GDM1 (cell line): ENCODE measurements around the gene DENND1A.

Source experiments
- DNase-seq: peaks from one replicate; lab custom pipeline; 2025; lab: John Stamatoyannopoulos, UW

The DENND1A gene

GRCh38 chr9:123354806-123355508 is 575.0 kb downstream of the DENND1A start:
- no peak for DNase-seq

DNA sequence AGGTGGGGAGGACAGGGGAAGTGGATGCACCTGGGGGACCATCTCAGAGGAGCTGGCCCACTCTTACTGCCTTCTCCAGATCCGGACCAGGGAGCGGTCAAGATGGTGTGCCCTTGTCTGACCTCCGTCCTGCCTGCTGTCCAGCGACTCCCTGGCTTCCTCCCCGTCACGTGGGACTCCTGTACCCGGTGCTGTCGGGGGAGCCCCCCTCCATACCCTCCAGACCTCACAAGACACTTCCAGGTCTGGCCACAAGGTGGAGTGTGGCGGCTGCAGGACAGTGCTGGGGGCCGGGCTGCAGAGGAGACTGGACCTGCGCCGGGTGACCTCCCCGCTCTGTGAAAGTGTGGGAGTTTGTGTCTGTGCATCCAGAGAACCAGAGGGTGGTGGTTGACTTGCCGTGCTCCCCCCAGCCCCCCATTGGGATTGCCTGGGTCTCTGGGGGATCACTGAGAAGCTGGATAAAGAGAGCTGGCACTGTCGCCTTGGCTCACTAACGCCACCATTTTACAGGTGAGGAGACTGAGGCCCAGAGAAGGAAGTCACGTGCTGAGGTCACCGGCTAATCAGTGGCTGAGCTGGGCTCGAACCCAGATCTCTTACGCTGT is 575.8 kb downstream of the DENND1A start:
- DNase-seq = peak; percentile 49

DNA sequence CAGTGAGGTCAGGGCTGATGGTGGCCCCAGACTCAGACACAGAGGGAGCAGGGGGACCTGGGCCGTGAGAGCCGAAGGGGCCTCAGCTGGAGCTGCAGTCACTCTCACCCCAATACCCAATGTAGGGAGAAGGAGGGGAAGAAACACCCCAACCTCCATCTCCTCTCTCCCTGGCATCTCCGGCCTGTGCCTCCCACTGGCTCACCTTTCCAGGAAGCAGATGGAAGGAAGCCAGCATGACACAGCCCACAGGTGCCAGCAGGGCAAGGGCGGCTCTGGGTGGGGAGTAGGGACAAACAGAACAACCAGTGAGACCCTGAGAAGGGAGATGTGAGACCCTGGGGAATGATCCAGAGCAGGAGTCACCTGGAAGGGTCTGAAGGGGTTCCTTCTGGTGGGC is 576.9 kb downstream of the DENND1A start:
- no peak for DNase-seq

DNA sequence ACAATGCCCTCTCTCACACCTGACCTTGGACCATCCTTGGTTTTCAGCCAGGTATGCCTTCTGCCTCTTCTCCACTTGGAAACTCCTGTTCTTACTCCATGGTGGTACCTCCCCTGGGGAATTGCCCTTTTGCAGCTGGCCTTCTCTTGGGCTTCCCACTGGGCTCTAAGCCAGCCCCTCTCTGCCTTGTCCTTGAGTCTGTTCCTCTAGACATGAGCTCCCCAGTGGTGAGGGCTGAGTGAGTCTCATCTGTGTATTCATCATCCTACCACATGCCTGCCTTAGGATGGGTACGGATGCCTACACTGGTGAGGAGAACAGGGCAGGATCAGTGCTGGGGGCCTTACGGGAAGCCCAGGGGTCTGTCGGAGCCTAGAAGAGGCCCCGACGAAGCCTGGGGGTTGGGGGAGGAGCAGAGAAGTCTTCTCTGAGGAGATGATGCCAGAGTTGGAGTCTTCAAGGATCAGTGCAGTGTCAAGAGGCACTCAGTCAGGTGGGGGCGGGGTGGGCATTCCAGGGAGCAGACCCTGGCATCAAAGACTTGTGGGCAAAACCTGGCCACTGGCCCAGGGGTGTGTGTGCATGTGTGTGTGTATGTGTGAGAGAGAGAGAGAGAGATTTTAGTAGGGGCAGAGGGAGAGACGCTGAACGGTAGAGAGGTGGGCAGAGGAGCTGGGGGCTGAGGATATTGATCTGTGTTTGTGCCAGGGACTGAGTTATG is 579.2 kb downstream of the DENND1A start:
- no peak for DNase-seq

GRCh38 chr9:123349691-123350480 is 580.0 kb downstream of the DENND1A start:
- peak; percentile 54 for DNase-seq

DNA sequence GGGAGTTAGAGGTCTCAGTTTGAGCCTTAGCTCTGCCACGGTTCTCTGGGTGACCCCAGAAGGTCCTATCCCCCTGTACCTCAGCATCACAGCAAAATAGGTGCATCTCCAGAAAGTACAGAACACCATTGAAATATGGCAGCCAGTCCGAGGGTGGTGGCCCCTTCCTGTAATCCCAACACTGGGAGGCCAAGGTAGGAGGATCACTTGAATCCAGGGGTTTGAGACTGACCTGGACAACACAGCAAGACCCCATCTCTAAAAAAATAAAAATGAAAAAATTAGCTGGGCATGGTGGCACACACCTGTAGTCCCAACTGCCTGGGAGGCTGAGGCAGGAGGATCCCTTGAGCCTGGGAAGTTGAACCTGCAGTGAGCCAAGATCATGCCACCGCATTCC is 580.9 kb downstream of the DENND1A start:
- no peak for DNase-seq

- DNase-seq = no peak
Measured at GRCh38 chr9:123348317-123348992, 581.5 kb downstream of the DENND1A start.

DNA sequence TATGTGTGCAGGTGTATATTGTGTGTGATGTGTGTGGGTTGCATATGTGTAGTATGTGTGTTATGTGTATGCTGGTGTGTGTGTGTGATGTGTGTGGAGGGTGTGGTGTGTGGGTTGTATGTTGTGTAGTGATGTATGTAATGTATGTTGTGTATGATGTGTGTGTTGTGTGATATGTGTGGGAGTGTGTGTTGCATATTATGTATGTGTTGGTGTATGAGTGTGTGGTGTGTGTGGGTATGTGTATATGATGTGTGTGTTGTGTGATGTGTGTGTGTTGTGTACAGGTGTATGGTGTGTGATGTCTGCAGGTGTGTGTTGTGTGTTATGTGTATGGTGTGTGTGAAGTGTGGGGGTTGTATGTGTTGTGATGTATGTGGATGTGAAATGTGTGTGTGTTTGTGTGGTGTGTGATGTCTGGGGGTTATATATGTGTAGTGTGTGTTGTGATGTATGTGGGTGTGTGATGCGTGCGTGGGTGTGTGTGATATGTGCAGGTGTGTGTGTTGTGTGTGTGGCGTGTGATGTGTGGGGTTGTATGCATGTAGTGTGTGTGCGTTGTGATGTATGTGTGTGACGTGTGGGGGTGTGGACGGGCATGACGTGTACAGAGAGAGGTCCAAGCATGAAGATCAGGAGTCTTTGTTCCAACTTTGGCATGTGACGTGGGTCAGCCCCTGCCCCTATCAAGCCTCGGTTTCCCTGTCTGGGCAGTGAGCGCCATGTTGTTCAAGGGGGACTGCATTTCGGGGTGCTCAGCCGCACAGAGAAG is 582.5 kb downstream of the DENND1A start:
- no peak for DNase-seq

GRCh38 chr9:123346826-123347225 is 583.1 kb downstream of the DENND1A start:
- DNase-seq = no peak

DNA sequence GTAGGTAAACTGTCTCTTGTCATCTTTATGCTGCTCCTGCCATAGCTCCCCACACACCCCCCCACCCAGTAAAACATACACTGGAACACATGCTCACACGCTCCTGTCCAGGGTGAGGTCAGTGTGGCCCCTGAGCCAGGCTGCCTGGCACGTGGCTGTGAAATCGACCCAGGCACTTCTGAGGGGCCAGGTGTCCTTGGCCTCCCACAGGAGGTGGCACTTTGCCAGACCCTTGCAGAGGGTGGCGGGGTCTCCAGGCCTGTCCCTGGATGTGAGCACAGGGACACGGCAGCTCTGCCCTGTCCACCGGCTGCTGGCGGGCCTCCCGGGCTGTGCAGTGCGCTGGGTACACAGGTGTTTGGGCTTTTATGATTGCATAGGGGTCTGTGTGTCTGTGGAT is 583.9 kb downstream of the DENND1A start:
- no peak for DNase-seq

DNA sequence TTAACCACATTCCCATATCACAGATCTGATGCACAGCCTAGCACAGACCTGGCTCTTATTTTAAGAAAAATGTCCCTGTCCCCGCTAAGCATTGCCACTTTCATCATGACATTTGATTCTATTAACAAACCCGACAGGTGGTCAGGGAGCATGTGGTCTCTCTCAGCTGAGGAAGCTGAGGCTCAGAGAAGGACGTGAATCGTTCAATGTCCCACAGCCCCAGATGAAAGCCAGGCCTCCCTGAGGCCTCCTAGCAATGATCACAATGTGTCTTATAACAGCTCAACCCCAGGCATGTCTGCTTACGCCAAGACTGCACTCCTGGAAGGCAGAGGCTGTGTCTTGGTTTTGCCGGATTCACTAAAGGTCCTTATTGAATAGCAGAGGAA is 584.4 kb downstream of the DENND1A start:
- DNase-seq = no peak

DNA sequence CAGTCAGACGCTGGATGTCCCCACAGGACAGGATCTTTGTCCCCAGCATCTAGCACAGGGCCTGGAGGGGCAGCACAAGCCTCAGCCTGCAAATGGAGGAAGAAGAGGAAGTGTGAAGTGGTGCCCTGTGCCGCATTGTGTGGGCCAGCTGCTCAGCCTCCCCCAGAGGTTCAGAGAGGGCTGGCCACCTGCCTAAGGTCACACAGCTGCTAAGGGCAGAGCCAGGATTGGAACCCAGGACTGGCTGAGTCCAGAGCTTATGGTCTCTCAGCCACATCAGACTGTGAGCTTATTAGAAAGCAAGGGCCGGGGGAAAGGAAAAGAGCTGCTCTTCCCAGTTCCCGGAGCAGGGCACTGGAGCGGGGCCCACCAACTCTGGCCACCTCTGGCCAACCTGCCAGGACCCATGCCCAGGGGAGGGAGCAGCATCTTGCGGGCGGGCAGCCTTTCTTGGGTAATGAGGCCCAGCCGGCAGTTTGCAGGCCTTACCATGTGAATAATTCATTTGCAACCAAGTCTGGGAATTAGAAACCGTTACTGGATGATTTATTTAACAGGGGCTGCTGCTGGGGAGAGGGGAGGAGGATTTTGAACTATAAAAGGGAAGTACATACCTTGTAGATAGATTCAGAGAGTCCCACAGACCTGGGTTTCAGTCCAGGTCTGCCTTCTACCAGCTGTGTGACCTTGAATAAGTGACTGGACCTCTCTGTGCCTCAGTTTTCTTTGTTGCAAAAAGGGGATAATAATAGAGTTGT is 585.6 kb downstream of the DENND1A start:
- no peak for DNase-seq

- DNase-seq = peak; percentile 9
Measured at GRCh38 chr9:123343443-123344191, 586.3 kb downstream of the DENND1A start.

DNA sequence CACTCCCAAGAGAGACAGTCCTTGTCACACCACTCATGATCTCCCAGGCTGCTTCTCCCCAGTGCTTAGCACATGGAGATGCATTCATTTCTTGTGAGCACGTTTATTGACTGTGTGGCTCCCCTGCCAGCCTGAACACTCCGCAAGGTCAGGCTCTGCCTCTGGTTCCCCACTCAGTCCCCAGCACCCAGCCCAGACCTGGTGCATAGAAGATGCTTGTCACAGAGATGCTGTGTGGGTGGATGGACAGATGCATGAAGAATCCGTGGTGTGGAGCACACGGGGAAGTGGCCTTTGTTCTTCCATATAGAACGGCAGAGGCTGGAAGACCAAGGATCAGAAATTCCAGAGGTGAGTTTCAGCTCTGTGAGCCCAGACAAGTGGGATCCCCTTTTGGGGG is 587.7 kb downstream of the DENND1A start:
- DNase-seq = no peak

GRCh38 chr9:123341816-123342215 is 588.1 kb downstream of the DENND1A start:
- DNase-seq = no peak

DNA sequence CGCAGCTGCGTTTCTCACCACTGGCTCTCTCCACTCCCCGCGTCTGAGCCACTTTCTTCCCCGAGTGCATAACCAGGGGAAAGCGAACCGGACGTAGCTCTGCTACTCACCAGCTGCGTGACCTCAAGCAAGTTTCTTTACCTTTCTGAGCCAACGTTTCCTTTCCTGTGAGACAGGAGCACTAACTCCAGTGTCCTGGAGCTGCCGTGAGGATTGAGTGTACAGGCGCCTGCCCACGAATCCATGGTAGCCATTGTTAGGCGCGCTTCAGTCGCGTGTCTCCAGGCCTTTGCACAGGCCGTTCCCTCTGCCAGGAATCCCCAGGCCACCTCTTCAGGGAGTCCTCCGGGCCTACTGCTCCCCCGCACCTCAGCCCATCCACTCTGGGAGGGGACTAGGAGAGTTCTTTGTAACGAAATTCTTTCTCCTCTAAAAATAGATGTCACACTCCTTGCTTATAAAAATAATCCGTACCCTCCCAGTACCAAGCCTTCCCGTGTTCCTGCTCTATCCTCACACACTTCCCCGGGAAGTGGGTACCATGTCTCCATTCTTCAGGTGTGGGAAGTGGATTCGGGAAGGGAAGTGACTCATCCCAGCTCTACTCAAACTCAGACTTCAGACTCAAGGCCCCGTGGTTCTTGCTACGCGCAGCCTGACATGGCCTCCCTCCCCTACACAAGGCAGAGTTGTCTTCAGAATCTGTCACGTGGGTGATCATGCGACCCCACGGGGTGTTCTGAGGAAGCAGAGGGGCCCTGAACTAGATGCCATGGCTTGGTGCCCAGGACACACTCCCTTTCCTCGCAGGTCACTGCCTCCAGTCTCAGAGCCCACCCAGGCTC is 590.0 kb downstream of the DENND1A start:
- DNase-seq = peak; percentile 66

- peak; percentile 87 for DNase-seq
Measured at GRCh38 chr9:123338710-123339665, 590.9 kb downstream of the DENND1A start.

GRCh38 chr9:123337971-123338370 is 592.0 kb downstream of the DENND1A start:
- DNase-seq = no peak
